IPS-18a (cell line): ENCODE results near the gene SPATA9.

ENCODE experiments used
- H3K27ac ChIP-seq: one replicate; pipeline ENCODE4 v1.5.1; 2013; ENCODE audit warnings: low read length
- H3K27me3 ChIP-seq: one replicate; pipeline ENCODE4 v1.6.1; 2013; ENCODE audit warnings: mild to moderate bottlenecking, low read length; ENCODE audit not compliant: control insufficient read depth, insufficient read depth
- H3K36me3 ChIP-seq: one replicate; pipeline ENCODE4 v1.6.1; 2013; ENCODE audit warnings: low read depth, low read length; ENCODE audit not compliant: control insufficient read depth
- H3K4me1 ChIP-seq: one replicate; pipeline ENCODE4 v1.6.1; 2013; ENCODE audit warnings: low read depth, low read length; ENCODE audit not compliant: control insufficient read depth
- H3K4me3 ChIP-seq: one replicate; pipeline ENCODE4 v1.5.1; 2013; ENCODE audit warnings: low read length
- H3K9ac ChIP-seq: one replicate; pipeline ENCODE4 v1.6.1; 2013; ENCODE audit warnings: mild to moderate bottlenecking, low read length, moderate library complexity
- H3K9me3 ChIP-seq: one replicate; pipeline ENCODE4 v1.6.1; 2013; ENCODE audit warnings: low read depth, low read length; ENCODE audit not compliant: control insufficient read depth

The SPATA9 gene

DNA sequence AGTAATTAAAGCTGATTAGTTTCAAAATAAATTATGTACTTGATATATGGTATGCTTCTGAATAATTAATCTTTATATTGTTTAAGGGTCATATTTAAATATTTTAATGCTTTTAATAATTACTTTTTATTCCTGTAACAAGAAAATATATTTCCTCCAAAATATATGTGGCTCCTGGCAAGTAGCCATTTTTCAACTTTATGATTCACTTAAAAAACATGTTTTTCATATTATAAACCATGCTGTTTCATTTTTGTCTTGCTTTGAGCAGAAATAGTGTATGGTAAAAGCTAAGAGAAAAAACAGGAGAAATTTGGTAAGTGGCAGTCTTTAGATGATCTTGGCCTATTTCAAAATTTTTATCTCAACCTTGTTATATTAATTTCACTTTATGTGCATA is 14.6 kb downstream of the SPATA9 start:
- Histone ChIP-seq H3K27me3 (no peaks in the 10 kb centered on the region), H3K9me3 (no peaks in the 10 kb centered on the region), H3K36me3 (no peaks in the 10 kb centered on the region), H3K27ac (no peak overlapping the region), H3K9ac (no peak overlapping the region), H3K4me3 (no peak overlapping the region), H3K4me1 (no peaks in the 10 kb centered on the region)

DNA sequence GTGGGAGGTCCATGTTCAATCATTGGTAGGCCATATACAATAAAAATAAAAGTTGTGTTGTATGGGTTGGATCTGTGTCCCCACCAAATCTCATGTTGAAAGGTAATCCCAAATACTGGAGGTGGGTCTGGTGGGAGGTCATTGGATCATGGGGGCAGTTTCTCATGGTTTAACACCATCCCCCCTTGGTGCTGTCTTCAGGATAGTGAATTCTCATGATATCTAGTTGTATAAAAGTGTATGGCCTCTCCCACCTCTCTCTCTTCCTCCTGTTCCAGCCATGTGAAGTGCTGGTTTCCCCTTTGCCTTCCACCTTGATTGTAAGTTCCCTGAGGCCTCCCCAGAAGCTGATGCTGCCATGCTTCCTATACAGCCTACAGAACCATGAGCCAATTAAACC is 15.1 kb downstream of the SPATA9 start:
- H3K9ac ChIP-seq, result no peak overlapping the region
- H3K27ac ChIP-seq, result no peak overlapping the region
- H3K36me3 ChIP-seq, result no peaks in the 10 kb centered on the region
- H3K4me3 ChIP-seq, result no peak overlapping the region
- H3K9me3 ChIP-seq, result no peaks in the 10 kb centered on the region
- H3K4me1 ChIP-seq, result no peaks in the 10 kb centered on the region
- no peaks in the 10 kb centered on the region for H3K27me3 ChIP-seq

DNA sequence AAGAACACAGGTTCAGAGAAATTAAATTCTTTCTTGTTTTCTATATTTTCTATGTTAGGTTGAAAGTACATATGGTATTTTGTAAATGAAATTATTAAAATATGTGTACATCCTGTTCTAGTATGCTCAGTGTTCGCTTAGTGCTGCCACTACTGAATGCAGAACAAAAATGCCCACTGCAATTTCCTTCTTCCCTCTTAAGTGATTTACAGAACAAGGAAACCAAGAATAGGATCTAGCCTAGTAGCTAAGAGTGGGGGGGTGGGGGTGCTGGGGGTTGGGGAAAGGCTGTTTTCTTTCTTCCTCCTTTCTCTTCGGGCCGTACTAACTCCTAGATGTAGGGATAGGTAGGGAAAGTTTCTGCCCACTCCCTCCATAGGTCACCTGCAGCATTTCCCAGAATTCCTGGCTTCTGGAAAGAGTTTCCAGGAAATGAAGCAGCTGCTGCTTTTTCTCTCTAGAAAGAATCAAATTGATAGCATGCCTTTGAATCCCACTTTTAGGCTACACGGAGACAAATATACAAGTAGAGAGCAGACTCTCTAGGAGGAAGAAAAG is 15.7 kb downstream of the SPATA9 start:
- no peaks in the 10 kb centered on the region for H3K9me3 ChIP-seq
- H3K36me3 ChIP-seq, result no peaks in the 10 kb centered on the region
- H3K4me3 ChIP-seq, result no peak overlapping the region
- no peaks in the 10 kb centered on the region for H3K4me1 ChIP-seq
- H3K27ac ChIP-seq, result no peak overlapping the region
- no peak overlapping the region for H3K9ac ChIP-seq
- H3K27me3 ChIP-seq, result no peaks in the 10 kb centered on the region

DNA sequence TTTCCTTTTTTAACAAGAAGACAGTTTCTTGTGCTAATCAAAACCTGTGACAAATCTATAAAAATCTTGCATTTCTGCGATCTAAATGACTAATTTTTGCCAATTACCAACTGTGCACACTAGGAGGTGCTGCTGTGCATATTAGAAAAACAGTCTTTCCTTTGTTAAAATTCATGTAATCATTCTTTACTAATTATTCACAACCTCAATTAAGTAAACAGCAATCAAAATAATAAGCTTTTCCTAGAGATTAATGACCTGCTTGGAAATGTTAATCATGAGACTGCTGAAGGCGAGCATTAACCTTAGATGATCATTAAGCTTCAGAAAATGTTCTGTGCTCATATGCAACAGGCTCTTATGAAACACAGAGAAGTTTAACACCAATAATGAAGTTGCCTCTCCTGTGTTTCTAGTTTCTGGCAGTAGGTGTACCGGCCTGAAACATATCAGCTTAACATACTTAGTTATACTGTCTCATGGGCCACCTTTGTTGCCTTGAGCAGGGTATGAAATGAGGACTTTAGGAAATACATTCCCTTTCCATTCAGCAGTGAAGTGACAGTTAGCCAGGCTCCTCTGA is 18.5 kb downstream of the SPATA9 start:
- Histone ChIP-seq H3K4me3 (no peak overlapping the region), H3K27ac (no peak overlapping the region), H3K4me1 (peaks cover 7% of the 10 kb centered on the region), H3K9me3 (no peaks in the 10 kb centered on the region), H3K27me3 (no peaks in the 10 kb centered on the region), H3K9ac (no peak overlapping the region), H3K36me3 (no peaks in the 10 kb centered on the region)

DNA sequence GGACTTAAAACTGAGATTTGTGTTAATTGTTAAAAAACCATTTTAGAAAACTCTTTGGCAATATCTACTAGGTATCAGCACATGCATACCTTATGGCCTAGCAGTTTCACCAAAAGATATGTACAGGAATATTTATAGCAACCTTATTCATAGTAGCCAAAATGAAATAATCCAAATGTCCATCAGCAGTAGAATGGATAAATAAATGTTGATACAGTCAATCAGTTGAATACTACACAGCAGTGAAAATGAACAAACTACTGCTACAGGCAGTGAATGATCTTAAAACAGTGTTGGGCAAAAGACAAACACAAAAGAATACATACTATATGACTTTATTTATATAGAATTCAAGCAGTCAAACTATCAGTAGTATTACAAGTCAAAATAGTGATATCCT is 19.8 kb downstream of the SPATA9 start:
- H3K4me1 ChIP-seq, result peaks cover 7% of the 10 kb centered on the region
- no peaks in the 10 kb centered on the region for H3K27me3 ChIP-seq
- H3K27ac ChIP-seq, result no peak overlapping the region
- H3K4me3 ChIP-seq, result no peak overlapping the region
- H3K9me3 ChIP-seq, result no peaks in the 10 kb centered on the region
- no peak overlapping the region for H3K9ac ChIP-seq
- H3K36me3 ChIP-seq, result no peaks in the 10 kb centered on the region

DNA sequence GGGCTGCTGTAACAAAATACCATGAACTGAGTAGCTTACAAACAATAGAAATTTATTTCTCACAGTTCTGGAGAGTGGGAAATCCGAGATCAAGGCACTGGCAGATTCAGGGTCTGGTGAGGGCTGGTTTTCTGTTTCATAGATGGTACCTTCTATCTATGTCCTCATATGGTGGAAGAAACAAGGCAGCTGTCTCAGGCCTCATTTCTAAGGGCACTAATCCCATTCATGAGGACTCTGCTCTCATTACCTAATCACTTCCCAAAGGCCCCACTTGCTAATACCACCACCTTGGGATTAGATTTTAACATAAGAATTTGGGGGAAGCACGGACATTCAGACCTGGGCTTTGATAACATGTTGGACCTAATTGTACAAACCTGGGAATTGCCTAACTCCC is 22.7 kb downstream of the SPATA9 start:
- Histone ChIP-seq H3K9me3 (no peaks in the 10 kb centered on the region), H3K4me1 (peaks cover 7% of the 10 kb centered on the region), H3K27me3 (no peaks in the 10 kb centered on the region), H3K36me3 (no peaks in the 10 kb centered on the region), H3K9ac (no peak overlapping the region), H3K4me3 (no peak overlapping the region), H3K27ac (no peak overlapping the region)

DNA sequence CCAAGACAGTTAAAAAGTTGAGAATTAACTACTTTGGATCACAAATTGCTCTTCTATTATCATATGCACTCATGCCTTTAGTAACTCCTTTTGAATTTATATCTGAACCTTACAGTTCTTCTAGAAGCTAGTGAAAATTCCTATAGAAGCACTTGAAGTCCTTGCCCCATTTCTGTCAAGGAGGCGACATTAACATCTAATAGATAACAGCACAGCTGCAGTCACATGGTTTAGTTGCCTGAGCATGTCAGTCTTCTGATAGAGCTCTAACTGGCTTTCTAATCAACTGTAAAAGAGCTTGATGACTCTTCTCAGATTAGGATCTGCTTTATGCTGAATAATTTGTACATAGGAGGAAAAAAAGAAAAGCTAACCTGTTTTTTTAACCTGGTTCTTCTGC is 27.2 kb downstream of the SPATA9 start:
- H3K9me3 ChIP-seq, result no peaks in the 10 kb centered on the region
- no peak overlapping the region for H3K27ac ChIP-seq
- peaks cover 7% of the 10 kb centered on the region for H3K4me1 ChIP-seq
- H3K9ac ChIP-seq, result no peak overlapping the region
- H3K36me3 ChIP-seq, result no peaks in the 10 kb centered on the region
- no peak overlapping the region for H3K4me3 ChIP-seq
- H3K27me3 ChIP-seq, result no peaks in the 10 kb centered on the region

DNA sequence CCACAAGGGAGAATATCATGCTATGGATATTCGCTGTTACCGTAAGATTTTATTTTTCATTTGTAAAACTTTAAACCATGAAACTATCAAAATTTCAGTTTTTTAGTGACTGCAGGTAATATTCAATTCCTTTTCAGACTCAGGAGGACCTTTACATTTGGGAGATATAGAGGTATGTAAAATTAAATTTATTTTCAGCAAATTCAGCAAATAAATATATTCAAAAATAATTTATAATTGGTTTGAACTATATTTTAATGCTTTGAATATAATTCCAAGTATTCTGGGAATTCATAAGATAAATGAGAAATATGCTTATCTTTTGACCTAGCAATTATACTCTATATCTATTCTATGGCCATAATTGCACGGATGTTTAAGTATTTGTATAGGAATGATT is 28.6 kb downstream of the SPATA9 start:
- Histone ChIP-seq H3K4me1 (no peaks in the 10 kb centered on the region), H3K36me3 (no peaks in the 10 kb centered on the region), H3K27me3 (no peaks in the 10 kb centered on the region), H3K4me3 (no peak overlapping the region), H3K9ac (no peak overlapping the region), H3K9me3 (no peaks in the 10 kb centered on the region), H3K27ac (no peak overlapping the region)

DNA sequence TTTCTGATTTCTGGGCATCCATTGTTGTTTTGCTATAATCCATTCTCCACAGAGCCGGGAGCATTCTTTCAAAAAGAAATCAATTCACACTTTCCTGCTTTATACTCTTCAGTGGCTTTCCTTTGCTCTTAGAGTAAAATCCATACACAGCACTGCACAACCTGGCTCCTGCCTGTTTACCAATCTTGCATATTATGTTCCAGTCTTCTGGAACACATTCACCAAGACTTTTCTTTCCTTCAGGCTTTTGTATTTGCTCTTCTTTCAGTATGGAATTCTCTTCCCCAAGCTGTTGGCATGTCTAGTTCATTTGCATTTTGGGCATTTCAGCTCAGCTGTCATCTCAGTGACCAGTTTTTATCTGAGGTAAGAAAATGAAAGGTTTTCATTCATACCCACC is 29.9 kb downstream of the SPATA9 start:
- Histone ChIP-seq H3K9me3 (no peaks in the 10 kb centered on the region), H3K9ac (no peak overlapping the region), H3K4me3 (no peak overlapping the region), H3K27me3 (no peaks in the 10 kb centered on the region), H3K36me3 (no peaks in the 10 kb centered on the region), H3K27ac (no peak overlapping the region), H3K4me1 (no peaks in the 10 kb centered on the region)

DNA sequence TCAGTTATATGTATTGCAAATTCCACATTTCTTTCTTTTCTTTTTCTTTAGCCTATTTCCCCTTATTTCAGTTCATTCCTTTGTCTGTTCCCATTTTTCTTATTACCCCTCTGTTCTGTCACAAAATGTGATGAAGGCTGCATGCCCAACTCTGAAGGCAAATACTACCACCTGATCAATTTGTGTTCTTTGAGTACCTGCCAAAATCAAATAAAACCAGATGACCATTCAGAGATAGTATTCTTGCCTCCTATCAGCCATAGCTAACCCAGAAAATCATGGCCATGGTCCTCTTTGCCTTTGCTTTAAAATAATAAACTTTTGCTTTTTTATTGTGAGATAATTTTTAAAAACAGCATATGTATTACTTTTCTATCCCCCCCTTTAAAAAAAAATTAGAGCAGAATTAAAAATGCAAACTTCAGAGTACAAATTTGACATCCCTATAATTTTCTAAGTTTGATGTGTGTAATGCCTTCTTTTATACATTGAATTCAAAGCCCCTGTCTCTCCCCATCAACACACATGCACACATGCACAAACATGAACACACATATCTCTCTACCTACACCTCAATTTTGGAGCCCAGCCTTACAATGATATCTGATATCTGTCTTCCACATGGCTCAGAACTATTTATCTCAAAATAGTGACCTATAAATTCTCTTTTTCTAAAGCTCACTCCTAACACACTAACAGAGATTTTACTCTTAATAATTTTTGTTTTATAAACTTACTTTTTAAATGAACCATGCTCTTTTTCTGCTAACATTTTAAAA is 32.8 kb downstream of the SPATA9 start:
- Histone ChIP-seq H3K27ac (no peak overlapping the region), H3K4me3 (no peak overlapping the region), H3K4me1 (peaks cover 4% of the 10 kb centered on the region), H3K36me3 (no peaks in the 10 kb centered on the region), H3K9me3 (no peaks in the 10 kb centered on the region), H3K9ac (no peak overlapping the region), H3K27me3 (no peaks in the 10 kb centered on the region)

DNA sequence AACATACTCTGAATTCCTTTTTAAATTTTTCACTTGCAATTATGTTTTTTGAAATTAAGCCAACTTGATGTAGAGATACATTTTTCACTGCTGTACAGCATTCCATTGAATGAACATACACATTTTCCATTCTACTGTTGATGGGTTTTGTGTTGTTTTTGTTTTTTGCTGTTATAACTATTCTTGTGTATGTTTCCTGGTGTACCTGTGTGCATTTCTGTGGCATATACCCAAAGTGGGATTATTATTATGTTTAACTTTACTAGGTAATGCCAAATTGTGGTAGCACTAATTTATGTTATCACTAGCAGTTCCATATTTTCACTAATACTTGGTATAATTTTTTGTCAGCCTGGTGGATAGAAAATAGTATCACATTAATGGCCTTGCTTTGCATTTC is 33.5 kb downstream of the SPATA9 start:
- Histone ChIP-seq H3K4me3 (no peak overlapping the region), H3K27me3 (no peaks in the 10 kb centered on the region), H3K9ac (no peak overlapping the region), H3K27ac (no peak overlapping the region), H3K4me1 (peaks cover 4% of the 10 kb centered on the region), H3K36me3 (no peaks in the 10 kb centered on the region), H3K9me3 (no peaks in the 10 kb centered on the region)
